ENCODE measurements around the gene ZC3H10. TPM values are rescaled to one million over a fixed set of nuclear protein-coding genes. Genes with fewer than 3 reads are reported as not detected.

ZC3H10 gene
- total RNA-seq, 6 experiments from 2014 or later, result 3.3 to 4.7 (median 3.8) TPM

DNA sequence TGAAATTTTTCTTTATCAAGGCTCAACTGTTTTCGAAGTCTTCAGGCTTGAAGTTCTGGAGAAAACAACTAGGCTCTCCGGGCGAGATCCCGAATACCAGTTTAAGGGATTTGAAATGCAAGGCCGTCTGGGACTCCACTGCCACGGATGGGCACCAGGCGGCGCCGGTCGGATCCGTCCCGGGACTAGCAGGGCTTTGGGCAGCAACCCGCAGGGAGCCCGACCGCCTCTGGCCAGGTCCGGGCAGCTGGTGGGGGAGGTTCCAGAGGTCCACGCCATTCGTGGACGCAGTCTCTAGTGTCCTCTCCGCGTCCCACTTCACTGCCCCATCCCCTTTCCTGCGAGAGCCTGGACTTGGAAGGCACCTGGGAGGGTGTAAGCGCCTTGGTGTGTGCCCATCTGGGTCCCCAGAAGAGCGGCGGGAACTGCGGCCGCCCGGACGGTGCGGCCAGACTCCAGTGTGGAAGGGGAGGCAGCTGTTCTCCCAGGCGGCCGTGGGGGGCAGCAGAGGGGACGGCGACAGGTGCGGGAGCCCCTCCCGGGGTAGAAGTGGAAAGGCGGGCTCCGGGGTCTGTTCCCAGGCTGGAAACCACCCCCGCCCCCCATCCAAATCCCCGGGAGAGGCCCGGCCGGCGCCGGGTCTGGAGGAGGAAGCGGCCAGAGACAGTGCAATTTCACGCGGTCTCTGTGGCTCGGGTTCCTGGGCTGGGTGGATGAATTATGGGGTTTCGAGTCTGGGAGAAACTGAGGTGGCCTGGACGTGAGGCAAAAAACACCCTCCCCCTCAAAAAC is 38.9 kb upstream of the ZC3H10 start:
- TF ChIP-seq, protein P1, sequence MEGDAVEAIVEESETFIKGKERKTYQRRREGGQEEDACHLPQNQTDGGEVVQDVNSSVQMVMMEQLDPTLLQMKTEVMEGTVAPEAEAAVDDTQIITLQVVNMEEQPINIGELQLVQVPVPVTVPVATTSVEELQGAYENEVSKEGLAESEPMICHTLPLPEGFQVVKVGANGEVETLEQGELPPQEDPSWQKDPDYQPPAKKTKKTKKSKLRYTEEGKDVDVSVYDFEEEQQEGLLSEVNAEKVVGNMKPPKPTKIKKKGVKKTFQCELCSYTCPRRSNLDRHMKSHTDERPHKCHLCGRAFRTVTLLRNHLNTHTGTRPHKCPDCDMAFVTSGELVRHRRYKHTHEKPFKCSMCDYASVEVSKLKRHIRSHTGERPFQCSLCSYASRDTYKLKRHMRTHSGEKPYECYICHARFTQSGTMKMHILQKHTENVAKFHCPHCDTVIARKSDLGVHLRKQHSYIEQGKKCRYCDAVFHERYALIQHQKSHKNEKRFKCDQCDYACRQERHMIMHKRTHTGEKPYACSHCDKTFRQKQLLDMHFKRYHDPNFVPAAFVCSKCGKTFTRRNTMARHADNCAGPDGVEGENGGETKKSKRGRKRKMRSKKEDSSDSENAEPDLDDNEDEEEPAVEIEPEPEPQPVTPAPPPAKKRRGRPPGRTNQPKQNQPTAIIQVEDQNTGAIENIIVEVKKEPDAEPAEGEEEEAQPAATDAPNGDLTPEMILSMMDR (IDR thresholded peaks at IDR 0.05), result peak; percentile 87
- H3K27ac Mint-ChIP-seq, result peak overlapping the region; percentile 73
- peak overlapping the region; percentile 90 for H3K4me3 Mint-ChIP-seq
- no peaks in the 10 kb centered on the region for H3K36me3 Mint-ChIP-seq (ENCODE audit: low read depth)
- DNase-seq, result peak; percentile 87
- no peaks in the 10 kb centered on the region for H3K9me3 Mint-ChIP-seq
- H3K4me1 Mint-ChIP-seq (ENCODE audit: low read depth), result peaks cover 7% of the 10 kb centered on the region
- peaks cover 13% of the 10 kb centered on the region for H3K27me3 Mint-ChIP-seq (ENCODE audit: insufficient read depth)

DNA sequence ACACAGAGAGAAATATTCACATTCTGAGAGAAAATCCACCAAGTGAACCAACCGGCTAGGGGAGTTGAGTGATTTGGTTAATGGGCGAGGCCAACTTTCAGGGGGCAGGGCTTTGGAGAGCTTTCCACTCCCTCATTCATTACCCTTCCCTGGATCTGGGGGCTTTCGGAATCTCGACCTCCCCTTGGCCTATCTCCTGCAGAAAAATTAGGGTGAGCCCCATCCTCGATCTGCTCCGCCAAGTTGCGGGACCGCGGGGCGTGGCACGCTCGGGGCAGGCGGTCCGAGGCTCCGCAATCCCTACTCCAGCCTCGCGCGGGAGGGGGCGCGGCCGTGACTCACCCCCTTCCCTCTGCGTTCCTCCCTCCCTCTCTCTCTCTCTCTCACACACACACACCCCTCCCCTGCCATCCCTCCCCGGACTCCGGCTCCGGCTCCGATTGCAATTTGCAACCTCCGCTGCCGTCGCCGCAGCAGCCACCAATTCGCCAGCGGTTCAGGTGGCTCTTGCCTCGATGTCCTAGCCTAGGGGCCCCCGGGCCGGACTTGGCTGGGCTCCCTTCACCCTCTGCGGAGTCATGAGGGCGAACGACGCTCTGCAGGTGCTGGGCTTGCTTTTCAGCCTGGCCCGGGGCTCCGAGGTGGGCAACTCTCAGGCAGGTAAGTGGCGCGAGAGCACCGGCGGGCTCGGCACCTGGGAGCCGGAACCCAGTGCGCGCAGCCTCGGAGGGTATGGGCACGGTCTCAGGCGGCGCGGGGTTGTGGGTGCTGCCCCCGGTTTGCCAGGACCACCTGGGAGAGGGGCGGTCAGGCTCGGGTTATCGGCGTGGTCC is 38.1 kb upstream of the ZC3H10 start, which contains the start of gene ERBB3:
Gene ERBB3, plus strand, starts transcription at position 443 of the 833 bp plus-strand sequence. Its CDS starts 136 bp downstream, at position 579.
- peak; percentile 70 for DNase-seq
- TF ChIP-seq, protein P1 (IDR thresholded peaks at IDR 0.05), result no peak
- Mint-ChIP-seq H3K36me3 (ENCODE audit: low read depth) (no peaks in the 10 kb centered on the region), H3K4me1 (ENCODE audit: low read depth) (peaks cover 7% of the 10 kb centered on the region), H3K4me3 (peak within 1 kb of the TSS; percentile 90), H3K27me3 (ENCODE audit: insufficient read depth) (peaks cover 13% of the 10 kb centered on the region), H3K27ac (peak within 1 kb of the TSS; percentile 73), H3K9me3 (no peaks in the 10 kb centered on the region)

DNA sequence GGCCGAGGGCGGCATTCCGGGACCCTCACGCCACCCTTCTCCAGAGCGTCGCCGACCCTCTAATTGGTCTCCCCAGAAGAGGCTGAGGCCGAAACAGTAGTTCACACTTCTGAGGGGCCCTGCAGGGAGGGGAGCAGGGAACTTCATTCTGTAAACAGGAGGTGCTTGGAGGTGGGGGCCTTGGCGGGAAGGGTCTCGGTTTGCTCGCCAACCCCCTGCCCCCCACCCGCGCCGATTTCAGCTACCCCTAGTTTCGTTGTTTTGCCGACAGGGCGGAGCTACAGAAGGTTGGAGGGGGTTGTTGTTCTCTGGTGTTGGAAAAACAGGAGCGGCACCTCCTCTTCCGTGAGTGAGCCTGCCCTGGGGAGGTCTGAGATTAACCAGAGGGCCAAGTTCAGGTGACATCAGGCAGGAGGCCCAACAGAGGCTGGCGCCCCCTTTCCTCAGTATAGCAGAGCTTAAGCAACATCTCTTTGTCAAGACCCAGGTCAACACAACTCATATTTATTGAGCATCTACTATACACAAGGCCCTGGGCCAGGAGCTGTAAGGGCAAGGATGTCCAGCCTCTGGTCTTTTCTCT is 37.4 kb upstream of the ZC3H10 start:
- H3K27me3 Mint-ChIP-seq (ENCODE audit: insufficient read depth), result peaks cover 14% of the 10 kb centered on the region
- no peak overlapping the region for H3K27ac Mint-ChIP-seq
- peak overlapping the region; percentile 54 for H3K4me3 Mint-ChIP-seq
- H3K4me1 Mint-ChIP-seq (ENCODE audit: low read depth), result peaks cover 7% of the 10 kb centered on the region
- TF ChIP-seq, protein P1 (IDR thresholded peaks at IDR 0.05), result 0 out of 2 replicates have a peak, but pooled peaks have one; percentile 8
- no peaks in the 10 kb centered on the region for H3K36me3 Mint-ChIP-seq (ENCODE audit: low read depth)
- no peak for DNase-seq
- H3K9me3 Mint-ChIP-seq, result no peaks in the 10 kb centered on the region

DNA sequence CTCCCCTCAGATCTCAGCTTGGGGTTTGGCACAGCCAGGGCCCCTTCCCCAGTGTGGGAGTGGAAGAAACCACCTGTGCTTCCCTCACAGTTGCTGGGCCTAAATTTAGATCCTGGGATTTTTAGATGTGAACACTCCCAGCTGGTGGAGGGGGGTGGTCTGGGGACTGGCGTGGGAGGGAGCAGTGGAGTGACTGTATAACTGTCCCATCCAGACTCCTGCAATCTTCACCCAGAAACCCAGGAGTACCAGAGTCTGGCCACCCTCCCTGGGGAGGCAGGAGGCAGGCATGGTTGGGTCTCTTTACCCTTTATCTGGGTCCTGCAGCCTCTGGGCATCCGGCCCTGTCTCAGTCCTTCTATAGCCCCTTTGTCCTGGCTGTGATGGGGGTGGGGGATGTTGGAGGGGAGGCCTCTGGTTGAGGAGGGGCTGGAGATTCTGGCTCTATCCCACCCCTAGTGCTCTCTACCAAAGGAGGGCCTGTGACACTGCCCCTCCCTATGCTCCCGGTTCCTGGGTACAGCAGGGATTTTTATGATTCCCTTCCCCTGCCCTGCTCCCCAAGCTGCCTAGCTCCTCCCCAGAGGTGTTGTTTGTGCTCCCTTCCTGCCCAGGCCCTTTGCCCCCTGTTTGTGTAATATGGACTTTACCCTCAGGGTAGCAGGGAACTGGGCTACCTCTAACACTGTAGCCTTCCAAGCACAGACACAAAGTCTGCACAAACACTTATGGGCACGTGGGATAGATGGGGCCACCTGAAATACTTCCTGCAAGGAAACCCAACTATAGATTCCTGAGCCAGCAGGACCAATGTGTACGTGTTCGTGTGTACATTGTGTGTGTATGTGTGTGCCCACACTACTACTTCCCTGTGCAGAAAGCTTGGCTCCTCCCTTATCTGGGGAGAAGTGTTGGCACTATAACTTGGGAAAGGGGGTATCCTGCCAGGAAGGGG is 36.4 kb upstream of the ZC3H10 start:
- peaks cover 17% of the 10 kb centered on the region for H3K27me3 Mint-ChIP-seq (ENCODE audit: insufficient read depth)
- no peak overlapping the region for H3K27ac Mint-ChIP-seq
- H3K4me3 Mint-ChIP-seq, result no peak overlapping the region
- no peaks in the 10 kb centered on the region for H3K36me3 Mint-ChIP-seq (ENCODE audit: low read depth)
- H3K9me3 Mint-ChIP-seq, result no peaks in the 10 kb centered on the region
- DNase-seq, result no peak
- H3K4me1 Mint-ChIP-seq (ENCODE audit: low read depth), result peaks cover 7% of the 10 kb centered on the region
- TF ChIP-seq, protein P1 (IDR thresholded peaks at IDR 0.05), result no peak
